NCI-H2171 treated with DMSO at 0.1 percent for 48 hours (cell line): ENCODE results near the gene CCDC30.

Experiments used
- DNase-seq: peaks from one replicate; lab custom pipeline; 2025; lab: John Stamatoyannopoulos, UW

Gene CCDC30

DNA sequence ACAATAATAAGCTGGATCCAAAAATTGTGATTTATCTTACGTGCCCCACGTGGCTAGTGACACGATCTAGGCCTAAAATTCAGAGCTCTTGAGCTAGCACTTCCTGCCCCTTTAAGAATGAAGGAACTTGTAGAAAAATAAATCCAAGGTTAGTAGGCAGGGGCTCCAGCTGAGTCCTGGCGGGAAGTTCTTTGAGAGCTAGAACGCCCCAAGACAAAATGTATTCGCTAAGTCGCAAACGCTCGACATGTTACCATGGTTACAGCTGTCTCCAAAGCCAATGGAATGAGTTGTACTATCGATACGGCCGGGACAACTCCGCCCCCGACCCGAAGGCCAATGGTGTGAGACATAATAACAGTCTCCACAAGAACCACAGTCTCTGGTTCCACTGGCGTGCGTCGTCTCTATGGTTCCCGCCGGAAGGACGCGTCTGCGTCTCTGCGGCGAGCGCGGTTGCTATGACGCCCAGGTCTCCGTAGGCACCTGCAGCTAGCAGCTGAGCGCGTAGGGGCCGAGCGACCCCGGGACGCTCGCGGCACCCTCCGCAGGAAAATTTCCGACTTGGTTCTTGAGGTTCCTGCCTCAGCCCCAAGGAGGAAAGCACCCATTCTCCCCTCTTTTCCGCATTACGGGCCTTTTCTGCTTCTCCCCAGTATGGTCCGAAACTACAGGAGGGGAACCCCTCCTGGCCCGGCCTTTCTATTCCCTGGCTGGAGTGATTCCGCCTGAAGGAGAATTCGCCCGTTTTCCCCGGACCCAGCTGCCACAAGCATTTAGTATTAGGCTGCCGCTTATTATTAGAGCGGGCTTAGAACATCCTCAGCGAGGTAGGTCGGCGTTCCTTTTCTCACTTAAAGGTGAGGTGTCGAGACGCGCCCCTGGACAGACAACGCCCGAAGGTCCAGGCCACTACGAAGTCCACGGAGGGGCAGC, at the start of gene CCDC30:
Gene CCDC30, plus strand, starts transcription at position 459 of the 936 bp plus-strand sequence. CDS start 17,266 bp downstream, outside the sequence.
- DNase-seq = peak; percentile 98

DNA sequence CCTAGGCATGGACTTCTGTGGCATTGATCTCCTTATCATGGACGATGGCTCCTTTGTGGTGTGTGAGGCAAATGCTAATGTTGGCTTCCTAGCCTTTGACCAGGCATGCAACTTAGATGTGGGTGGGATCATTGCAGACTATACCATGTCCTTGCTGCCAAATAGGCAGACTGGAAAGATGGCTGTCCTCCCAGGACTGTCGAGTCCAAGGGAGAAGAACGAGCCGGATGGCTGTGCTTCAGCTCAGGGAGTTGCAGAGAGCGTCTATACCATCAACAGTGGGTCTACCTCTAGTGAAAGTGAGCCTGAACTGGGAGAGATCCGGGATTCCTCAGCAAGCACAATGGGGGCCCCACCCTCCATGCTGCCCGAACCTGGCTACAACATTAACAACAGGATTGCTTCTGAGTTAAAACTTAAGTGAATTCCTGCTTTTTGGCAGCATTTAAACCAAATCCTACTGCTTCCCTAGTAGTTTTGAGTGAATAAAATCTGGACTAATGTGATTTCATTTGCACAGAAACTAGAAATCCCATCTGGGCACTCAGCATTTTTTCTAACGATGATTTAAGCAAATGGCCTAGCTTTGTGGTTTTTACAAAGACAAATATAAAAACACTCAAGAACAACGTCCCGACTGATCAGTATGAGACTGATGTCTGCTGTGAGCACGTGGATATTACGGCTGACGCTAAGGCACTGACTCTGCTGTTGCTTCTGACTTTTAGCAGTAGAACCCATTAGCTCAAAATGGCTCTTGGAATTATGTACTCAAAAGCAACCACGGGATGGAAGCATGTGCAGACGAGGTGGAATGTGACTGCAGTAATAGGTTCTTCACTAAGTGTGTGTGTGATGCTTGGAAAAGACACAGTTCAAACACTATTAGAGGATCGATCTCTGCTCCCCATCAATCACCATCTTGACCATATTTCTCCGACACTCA, 48.3 kb upstream of the CCDC30 start:
- DNase-seq = no peak

DNA sequence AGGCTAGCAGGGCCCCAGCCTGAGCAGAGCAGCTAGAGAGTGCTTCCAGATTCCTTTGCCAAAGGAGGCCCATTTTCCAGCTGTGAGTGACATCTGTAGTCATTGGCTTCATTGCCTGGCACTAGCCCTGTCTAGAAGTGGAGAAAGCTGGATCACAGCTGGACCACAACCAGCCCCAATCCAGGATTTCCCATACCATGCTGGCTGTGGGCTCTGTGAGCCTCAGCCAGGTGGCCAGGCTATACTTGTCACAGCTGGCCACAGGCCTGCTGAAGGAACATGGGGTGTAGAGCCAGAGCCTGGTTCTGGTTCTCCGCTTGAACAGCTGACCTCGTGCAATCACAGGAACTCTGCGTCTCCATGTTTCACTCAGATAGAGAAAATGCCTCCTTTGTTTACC, 45.9 kb upstream of the CCDC30 start:
- DNase-seq = no peak

DNA sequence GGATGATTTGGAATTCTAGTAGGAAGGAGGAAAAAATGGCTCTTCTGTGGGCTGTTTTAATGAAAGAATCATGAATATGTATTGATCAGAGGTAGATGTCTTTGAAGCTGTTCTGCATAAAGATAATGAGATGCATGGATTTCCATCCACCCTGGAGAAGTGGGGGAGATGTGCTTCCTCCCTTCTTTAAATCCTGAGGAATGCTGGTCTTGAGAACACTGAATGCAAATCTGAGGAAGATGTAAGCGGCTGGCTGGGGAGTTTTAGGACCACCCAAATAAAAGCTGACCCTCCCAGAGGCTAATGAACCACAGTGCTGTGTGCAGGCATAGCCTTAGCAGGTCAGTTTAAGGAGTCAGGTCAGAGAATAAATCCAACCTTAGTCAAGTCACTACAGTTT, 44.6 kb upstream of the CCDC30 start:
- no peak for DNase-seq

DNA sequence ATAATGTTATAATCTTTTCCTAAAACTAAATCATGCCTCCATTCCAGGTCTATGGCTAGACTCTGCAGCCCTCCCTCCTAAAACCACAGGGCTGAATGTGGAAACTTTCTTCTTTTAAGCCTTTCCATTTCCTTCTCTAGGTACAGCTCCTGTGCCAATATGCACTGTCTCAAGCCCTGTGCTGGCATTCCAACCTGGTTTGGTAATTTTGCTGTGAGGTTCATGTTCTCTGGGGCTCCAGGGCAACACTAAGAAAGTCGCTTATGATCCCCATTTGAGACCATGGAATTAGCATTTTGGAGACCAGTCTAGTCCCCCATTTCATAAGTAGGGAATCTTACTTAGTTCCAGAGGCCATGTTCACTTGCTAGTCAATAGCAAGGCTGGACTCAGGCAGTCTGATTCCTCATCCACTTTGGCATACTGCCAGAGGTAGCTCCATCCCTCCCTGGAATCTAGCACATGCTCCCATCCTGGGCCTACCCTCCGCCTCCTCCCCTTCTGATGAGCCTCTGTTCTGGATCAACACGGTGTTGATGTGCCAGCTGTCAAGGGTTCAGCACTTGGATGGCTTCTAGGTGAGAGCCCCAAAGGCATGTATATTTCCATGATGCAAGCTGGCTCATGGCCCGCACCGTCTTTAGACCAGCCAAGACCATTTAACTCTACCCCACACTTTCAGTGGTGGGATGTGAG, 43.8 kb upstream of the CCDC30 start:
- DNase-seq = peak; percentile 88

DNA sequence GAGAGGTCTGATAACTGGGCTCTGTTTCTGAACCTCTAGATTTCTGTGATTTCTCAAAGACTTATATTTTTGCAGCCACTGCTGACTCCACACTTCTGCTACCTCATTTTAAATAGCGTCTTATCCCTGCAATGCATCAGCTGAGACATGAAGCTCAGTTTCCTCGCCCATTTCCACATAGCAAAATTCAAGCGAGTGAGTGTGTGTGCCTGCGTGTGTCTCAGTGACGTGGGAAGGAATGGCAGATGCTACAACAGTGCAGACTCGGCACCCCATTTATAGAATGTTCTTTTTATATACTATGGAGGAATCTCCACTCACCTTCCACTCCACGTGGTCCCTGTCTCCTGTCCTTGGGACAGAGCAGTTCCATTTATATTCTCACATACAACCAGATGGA, 43.0 kb upstream of the CCDC30 start:
- peak; percentile 26 for DNase-seq

DNA sequence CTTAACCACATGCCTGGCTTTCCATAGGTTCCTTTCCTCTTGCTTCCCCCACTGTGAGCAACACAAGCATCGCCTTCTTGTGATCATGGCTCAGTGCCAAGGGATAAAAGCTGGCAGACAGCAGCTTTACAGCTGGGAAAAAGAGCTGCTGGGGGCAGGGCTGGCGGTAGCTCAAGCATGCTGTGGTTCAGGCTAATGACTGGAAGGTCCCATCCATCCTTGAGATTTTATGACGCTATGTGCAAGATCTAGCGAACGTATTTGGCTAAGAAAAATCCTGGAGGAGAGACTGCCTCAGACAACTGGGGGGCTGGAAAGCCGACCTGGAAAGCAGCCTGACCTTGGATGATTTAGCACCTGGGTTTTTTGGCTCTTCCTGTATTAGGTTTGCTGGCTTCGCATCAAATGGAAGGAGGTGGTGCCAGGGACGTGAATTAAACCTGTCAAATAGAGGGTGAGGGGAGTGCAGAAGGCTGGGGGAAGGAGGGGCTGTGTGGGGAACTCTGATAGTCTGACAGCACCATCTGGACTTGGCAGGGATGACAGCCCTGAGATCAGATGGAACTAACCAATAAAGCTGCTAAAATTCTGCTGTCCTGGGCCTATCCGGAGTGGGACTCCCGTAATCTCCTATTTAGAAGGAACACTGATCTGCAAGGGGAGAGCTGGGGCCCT, 42.0 kb upstream of the CCDC30 start:
- peak; percentile 99 for DNase-seq

DNA sequence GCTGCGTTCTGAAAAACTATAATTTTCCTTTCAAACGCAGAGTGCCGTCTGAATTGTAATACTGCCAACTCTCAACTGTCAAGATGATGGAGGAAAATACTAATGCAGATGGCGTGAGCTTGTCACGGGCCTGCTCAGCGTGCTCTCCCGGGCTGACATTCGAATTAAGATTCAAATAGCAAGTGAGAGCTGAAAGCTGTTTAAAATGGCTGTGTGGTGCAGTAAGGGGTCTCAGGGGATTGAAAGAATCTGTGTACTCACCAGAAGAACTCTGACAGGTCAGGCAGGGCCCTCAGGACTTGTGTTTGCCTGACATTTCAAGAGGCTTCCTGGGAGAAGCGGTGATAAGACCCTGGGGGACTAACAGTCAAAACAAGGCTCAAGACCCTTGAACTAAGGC, 40.3 kb upstream of the CCDC30 start:
- peak; percentile 94 for DNase-seq

DNA sequence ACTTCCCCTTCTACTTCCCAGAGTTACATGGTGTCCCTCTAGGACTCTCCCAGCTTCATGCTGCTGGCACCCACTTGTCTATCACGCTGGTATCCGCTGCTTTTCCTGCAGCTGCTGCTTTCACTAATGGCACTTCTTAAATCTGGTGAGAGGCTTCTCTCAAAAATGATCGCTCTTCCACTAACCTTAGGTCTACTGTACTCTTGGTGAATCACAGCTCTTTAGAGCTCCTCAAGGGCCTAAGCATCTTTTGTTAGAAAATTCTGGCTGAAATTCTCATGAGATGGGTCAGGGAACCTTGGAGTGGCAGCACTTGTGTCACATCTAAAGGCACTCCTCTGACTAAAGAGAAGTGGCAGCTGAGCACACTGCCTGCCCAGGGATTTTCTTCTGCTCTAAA, 39.4 kb upstream of the CCDC30 start:
- peak; percentile 51 for DNase-seq

DNA sequence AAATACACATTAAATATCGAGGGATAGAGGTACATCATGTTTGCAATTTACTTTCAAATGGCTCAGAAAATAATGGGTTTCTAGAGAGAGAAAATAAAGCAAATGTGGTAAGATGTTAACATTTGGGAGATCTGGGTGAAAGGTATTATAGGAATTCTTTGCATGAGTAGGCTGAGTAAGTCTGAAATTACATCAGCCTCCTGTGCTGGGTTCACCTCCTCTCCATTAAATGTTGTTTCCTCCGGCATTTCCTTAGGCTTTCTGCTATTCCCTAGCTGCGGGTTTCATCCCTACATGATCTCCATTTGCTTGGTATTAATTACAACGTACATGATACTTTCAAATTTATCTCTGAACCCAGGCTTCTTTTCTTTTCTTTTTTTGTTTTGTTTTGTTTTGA, 38.9 kb upstream of the CCDC30 start:
- peak; percentile 41 for DNase-seq

DNA sequence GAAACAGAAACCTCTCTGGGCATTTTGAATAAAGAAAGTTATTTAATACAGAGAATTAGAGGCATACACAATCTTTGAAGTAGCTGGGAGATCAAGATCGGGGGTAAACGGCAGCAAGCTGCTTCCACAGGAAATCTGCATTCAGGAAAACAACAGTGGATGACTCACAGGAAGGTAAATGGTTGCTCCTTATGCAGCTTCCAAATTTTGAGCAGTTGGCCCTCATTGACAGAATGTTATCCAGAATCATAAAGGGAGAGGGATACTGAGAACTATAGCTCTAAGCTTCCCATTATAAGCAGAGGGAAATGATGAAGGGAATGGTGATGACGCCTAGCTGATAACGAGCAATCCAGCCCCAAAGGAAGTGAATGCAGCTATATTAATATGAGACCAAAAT, 35.8 kb upstream of the CCDC30 start:
- DNase-seq = no peak

DNA sequence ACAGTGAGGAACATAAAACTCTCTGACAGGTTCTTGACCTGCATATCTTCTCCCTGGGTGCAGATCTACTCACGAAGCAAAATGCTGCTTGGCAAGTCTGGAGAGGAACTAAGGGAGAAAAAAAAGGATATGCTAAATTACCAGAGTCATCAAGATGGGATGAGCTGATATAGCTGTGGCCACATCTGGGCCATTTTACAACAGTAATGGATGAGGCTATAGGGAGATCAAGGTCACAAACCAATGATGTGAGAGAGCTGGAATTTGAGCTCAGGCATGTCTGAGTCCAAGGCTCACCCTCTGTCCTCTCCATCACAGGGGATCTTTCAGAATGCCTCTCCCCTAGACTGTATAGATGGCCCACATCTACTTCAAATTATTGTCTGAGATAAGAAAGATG, 33.5 kb upstream of the CCDC30 start:
- no peak for DNase-seq

DNA sequence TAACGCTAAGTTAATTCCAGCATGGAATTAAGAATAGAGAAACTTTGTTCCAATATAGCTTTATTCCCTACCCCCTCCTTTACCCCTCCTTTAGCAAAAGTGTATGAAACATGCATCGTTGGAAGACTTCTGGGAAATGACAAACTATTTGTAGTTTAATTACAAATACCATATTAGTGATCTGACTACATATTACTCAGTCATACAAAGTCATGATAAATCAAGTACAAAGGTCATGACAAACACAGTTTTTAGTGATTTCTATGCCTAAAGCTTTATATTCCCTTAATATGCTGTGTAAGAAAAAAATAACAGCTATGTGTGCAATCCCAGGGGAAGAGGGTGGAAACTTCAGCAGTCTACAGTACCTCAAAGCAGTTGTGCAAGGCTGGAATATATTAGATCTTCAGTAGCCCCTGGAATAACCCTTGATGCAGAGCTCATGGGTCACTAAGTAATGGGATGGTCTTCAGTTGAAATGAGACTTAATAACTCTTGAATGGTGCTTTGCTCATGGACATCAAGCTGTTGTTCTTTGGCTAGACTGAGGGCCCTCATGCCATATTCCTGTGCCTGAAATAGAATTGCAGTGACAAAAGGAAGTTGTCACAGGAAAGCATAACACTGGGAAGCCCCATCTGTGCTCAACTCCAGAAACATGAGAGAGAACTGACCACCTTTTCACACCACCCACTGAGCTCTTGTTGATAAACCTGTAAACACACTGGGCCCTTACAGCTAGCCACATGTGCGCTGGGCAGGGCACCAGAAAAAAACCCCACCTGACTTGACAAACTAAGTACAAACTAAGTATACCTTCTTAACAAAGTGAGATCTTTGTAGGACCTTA, 32.6 kb upstream of the CCDC30 start:
- no peak for DNase-seq

DNA sequence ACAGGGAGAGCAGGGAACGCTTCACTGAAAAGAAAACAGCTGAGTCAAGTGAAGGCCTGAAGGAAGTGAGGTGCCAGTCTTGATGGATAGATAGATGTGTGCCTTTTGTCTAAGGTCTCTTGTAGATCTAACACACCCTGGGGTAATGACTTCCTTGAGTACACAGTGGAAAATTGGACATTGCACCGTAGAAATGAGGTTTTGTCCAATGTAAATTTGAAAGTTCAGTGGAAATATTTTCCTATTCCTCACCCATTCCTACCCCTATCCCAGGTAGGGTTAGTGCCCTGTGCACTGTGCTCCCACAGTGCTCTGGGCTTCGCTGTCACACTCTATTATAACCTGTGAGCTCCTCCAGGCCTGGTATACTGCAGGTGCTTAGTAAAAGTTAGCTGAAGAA, 31.6 kb upstream of the CCDC30 start:
- no peak for DNase-seq

DNA sequence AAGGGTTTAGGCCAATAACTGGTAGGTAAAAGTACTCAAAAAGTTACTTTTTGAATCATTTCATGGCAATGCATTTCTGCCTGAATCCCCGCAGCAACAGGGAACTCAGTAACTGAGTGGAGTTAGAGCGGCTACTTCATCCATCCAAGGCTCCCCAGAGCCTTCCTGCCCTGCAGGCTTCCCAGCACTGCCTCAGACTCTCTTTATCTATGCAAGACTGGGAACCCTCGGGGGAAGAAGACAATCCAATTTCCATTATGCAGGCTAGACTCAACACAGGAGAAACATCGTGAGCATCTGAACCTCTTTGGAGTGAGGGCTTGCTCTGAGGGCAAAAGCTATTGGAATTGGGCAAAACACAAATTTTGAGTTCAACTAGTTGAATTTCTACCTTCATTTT, 30.4 kb upstream of the CCDC30 start:
- no peak for DNase-seq

DNA sequence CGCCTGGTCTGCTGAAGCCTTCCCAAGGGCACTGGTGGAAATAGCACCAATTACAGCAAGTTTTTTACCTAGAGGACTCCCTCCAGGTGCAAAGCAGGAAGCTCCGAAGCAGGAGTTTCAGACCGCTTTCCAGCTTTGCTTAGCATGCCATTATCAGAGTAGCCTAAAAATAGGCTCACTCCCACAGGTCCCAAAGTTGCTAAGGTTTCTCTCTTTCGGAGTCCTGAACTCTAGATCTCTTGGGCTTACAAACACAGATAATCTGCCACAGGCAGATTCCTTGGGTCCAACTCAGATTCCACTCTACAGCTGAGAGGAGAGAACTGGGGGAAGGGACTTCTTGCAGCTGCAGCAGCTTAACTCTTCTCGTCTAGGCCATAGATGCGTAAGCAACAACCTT, 29.7 kb upstream of the CCDC30 start:
- DNase-seq = no peak

DNA sequence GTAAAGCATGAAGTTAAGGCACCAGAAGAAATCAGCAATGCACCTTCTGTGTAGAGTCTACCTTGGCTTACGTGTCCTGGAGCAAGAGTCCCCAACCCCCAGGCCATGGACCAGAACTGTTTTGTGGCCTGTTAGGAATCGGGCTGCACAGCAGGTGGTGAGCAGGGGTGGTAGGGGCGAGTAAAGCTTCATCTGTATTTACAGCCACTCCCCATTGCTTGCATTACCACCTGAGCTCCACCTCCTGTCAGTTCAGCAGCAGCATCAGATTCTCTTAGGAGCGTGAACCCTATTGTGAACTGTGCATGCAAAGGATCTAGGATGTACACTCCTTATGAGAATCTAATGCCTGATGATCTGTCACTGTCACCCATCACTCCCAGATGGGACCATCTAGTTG, 28.7 kb upstream of the CCDC30 start:
- DNase-seq = no peak

DNA sequence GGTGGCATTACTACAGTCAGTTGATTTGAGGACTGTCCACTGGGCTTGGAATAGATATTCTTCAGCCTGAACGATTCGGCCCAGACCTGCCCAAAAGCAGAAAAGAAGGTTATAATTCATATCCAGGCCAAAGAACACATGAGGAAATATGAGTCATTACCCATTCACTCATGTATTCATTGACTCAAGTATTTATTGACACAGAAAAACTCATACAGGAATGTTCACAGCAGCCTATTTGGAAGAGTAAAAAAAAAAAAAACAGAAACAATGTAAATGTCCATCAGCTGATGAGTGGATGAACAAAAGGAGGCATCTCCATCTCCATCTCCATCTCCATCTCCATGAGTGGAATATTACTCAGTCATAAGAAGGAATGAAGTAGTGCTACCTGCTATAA, 23.1 kb upstream of the CCDC30 start:
- DNase-seq = no peak

DNA sequence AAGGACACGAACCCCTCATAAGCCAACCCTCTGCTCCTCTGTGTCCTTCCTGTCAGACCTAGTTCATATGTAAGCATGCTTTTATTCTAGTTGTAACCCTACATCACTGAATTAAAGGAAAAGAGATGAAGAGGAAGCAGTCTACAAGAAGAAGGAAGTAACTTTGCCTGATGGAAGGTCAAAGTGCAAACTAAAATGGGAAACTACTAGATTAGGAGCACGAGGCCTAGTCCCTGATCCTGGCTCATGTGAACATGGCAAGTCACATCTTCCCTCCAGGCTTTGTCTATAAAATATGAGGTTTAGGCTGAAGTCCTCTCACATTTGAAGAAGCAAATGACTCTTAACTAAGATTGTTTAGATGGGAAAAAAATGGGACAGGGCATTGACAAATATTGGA, 20.4 kb upstream of the CCDC30 start:
- DNase-seq = no peak

DNA sequence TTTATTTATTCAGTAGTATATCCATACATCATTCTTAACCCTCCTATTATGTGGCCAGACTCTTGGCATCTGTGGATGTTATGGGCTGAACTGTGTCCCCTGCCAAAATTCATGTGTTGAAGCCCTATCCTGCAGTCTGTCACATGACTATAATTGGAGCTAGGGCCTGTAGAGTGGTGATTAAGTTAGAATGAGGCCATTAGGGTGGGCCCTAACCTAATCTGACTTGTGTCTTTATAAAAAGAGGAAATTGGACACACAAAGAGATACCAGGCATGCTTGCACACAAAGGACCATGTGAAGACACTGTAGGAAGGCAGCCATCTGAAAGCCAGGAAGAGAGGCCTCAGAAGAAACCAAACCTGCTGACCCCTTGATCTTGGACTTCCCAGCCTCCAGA, 13.8 kb upstream of the CCDC30 start:
- DNase-seq = no peak

DNA sequence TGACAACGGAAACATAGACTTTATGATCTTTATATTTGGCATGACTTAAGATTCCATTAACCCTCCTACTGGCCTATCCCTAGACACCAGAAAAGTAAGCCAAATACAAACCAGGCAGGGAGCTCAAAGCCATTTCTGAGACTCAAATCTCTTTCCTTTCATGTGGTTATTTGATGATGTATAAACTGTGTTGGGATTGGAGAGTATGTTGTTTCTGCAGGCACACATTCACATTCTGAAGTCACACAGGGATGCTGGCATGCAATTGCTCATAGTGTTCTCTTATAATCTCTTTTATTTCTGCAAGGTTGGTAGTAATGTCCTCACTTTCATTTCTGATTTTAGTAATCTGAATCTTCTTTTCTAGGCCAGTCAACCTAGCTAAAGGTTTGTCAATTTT, 13.0 kb upstream of the CCDC30 start:
- no peak for DNase-seq
